ENCODE data around the gene TPBGL. TPM values are rescaled to one million over a fixed set of nuclear protein-coding genes. Genes with fewer than 3 reads are reported as not detected.

TPBGL gene
- under 0.01 and 0.51 TPM in 2 replicates for total RNA-seq

GRCh38 chr11:75240311-75241035 lies at the start of gene TPBGL:
TPBGL (plus strand) TSS chr11:75240774; CDS start chr11:75241050, 276 bp downstream.

Other genes starting within 250 kb of the TPBGL start
- not detected in 2 replicates for gene OR2AT4, start 143.9 kb upstream of the TPBGL start, total RNA-seq
- 0.23 TPM in 1 of 2 replicates, not detected in the other for gene SLCO2B1, start 89.7 kb upstream of the TPBGL start, total RNA-seq
- gene ARRB1, start 110.9 kb downstream of the TPBGL start, total RNA-seq, result 13.4 and 19.6 TPM in 2 replicates
- gene RPS3, start 158.7 kb downstream of the TPBGL start, total RNA-seq, result 3,213 and 4,830 TPM in 2 replicates
- 1.0 and 4.7 TPM in 2 replicates for gene KLHL35, start 192.4 kb downstream of the TPBGL start, total RNA-seq

All from pericardium fibroblast (primary cell).